Measurements from ENCODE around the gene GJD3.

DNA sequence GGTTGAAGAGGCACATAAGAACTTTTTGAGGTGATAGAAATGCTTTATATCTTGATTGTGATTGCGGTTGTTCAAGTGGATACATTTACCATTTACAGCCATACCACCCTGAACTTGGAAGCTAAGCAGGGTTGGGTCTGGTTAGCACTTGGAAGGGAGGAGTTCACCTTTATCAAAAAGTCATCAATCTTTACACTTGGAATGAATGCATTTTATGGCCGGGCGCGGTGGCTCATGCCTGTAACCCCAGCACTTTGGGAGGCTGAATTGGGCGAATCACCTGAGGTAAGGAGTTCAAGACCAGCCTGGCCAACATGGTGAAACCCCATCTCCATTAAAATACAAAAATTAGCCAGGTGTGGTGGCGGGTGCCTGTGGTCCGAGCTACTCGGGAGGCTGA, 9.5 kb upstream of the GJD3 start:
- no peak for TF ChIP-seq POLR2A (IDR thresholded peaks at IDR 0.05; ENCODE audit: low read depth, low read length)
- TF ChIP-seq, protein P1, sequence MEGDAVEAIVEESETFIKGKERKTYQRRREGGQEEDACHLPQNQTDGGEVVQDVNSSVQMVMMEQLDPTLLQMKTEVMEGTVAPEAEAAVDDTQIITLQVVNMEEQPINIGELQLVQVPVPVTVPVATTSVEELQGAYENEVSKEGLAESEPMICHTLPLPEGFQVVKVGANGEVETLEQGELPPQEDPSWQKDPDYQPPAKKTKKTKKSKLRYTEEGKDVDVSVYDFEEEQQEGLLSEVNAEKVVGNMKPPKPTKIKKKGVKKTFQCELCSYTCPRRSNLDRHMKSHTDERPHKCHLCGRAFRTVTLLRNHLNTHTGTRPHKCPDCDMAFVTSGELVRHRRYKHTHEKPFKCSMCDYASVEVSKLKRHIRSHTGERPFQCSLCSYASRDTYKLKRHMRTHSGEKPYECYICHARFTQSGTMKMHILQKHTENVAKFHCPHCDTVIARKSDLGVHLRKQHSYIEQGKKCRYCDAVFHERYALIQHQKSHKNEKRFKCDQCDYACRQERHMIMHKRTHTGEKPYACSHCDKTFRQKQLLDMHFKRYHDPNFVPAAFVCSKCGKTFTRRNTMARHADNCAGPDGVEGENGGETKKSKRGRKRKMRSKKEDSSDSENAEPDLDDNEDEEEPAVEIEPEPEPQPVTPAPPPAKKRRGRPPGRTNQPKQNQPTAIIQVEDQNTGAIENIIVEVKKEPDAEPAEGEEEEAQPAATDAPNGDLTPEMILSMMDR (IDR thresholded peaks at IDR 0.05; ENCODE audit: extremely low read depth in 1 of 2, insufficient read depth in 1 of 2, low read depth in 1 of 2, low read length in 2 of 2) = no peak
- no peak for TF ChIP-seq GATA2 (IDR thresholded peaks at IDR 0.05; ENCODE audit: insufficient read depth, insufficient read length, low read depth, low read length)
- TF ChIP-seq POLR2AphosphoS5 (IDR thresholded peaks at IDR 0.05; ENCODE audit: insufficient read depth, low read depth, low read length) = no peak
- no peak for TF ChIP-seq MYC (IDR thresholded peaks at IDR 0.05; ENCODE audit: low read depth, low read length)
- TF ChIP-seq, protein P2, sequence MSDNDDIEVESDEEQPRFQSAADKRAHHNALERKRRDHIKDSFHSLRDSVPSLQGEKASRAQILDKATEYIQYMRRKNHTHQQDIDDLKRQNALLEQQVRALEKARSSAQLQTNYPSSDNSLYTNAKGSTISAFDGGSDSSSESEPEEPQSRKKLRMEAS (IDR thresholded peaks at IDR 0.05; ENCODE audit: insufficient read depth, insufficient read length) = no peak
- TF ChIP-seq EZH2 (IDR thresholded peaks at IDR 0.05; ENCODE audit: borderline replicate concordance, low read depth, low read length, severe bottlenecking) = no peak
- no peak for TF ChIP-seq JUN (IDR thresholded peaks at IDR 0.05; ENCODE audit: borderline replicate concordance, insufficient read depth, insufficient read length, low read depth)

All from endothelial cell of umbilical vein (primary cell).